GM21447 (cell line): Measurements from ENCODE around the gene LAD1.

ENCODE experiments used
- ATAC-seq: cut with Tn5 transposase; IDR thresholded peaks from one replicate; pipeline ENCODE4 v1.9.1; 2021; ENCODE audit not compliant: unreplicated experiment

The LAD1 gene

GRCh38 chr1:201399018-201399351 lies at the start of gene LAD1:
Gene LAD1, minus strand, starts transcription at chr1:201399324. Its CDS starts 18 bp downstream, at chr1:201399306.
- ATAC-seq: no peak

- ATAC-seq: peak; percentile 75
Measured at GRCh38 chr1:201447903-201448871, 49.1 kb upstream of the LAD1 start.

DNA sequence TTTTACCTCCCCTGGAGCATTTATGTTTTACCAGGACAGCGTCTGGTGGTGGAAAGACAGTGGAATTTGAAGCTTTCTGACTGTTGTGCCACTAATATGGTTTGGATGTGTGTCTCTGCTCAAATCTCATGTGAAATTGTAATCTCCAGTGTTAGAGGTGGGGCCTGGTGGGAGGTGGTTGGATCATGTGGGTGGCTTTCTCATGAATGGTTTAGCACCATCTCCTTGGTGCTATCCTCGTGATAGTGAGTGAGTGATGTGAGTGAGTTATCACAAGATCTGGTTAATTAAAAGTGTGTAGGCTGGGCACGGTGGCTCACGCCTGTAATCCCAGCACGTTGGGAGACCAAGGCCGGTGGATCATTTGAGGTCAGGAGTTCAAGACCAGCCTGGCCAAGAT lies 46.2 kb upstream of the LAD1 start:
- no peak for ATAC-seq

DNA sequence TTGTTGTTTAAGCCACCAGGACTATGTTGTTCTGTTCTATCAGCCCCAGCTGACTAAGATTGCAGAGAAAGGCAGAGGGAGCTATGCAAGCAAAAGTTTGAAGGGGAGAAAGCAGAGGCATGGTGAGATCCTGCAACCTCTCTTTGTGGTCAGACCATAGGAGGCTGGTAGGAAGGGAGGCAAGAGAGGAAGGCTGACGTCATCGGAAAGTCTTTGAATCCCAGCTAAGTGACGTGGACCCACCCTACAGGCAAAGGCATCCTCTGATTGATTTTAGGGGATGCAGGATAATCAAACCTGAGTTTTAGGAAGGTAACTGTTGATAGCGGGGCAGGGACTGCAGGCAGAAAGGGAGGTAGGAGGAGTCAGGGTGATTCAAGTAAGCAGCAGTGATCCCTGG lies 45.7 kb upstream of the LAD1 start:
- no peak for ATAC-seq

GRCh38 chr1:201443747-201444146 lies 44.6 kb upstream of the LAD1 start:
- ATAC-seq: no peak

GRCh38 chr1:201436969-201437368 lies 37.8 kb upstream of the LAD1 start:
- no peak for ATAC-seq

- no peak for ATAC-seq
Measured at GRCh38 chr1:201436393-201436792, 37.3 kb upstream of the LAD1 start.

DNA sequence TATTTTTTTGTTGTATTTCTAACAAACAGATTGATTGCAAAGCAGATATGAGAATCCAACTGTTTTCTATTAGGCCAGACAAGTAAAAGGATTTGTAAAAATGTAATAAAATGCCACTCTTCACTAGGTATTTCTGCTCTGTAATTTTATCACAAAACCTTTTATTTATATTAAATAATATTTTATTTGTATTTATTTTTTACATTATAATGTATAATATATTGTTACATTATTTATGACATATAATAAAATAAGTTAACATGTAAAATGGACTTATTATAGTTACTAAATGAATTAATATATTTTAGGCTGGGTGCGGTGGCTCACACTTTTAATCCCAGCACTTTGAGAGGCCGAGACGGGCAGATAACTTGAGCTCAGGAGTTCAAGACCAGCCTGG lies 35.1 kb upstream of the LAD1 start:
- no peak for ATAC-seq

DNA sequence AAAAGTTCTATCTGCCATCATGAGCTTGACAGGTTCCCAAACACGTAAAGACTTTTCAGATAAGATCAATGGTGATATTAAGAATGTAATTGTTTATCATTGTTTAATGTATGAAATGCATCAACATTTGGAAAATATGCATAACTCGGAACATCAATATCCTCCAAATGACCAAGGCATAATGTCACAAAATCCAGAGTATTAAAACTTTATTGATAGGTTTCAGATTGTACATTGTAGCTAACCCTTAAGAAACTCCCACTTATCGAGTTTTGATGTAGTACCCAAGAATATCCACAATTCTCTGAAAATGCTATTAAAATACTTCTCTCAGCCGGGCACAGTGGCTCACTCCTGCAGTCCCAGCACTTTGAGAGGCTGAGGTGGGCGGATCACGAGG lies 34.5 kb upstream of the LAD1 start:
- no peak for ATAC-seq

DNA sequence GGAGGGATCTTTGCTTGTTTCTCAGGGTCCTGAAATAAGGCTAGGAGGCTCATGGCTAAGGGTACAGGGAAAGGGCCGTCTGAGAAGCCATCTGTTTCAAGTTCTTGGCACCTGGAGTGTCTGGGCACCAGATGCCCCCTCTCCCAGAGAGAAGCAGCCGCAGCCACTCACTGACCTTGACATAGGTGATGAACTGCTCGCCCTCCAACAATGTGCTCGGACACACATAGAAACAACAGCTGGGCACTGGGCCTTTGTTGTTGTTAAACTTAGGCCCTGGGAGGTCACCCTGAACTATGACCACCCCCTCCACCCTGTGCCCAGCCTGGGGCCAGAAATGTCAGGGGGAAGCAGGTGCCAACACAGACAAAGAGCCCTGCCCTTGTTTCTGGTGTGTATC lies 31.7 kb upstream of the LAD1 start:
- no peak for ATAC-seq

DNA sequence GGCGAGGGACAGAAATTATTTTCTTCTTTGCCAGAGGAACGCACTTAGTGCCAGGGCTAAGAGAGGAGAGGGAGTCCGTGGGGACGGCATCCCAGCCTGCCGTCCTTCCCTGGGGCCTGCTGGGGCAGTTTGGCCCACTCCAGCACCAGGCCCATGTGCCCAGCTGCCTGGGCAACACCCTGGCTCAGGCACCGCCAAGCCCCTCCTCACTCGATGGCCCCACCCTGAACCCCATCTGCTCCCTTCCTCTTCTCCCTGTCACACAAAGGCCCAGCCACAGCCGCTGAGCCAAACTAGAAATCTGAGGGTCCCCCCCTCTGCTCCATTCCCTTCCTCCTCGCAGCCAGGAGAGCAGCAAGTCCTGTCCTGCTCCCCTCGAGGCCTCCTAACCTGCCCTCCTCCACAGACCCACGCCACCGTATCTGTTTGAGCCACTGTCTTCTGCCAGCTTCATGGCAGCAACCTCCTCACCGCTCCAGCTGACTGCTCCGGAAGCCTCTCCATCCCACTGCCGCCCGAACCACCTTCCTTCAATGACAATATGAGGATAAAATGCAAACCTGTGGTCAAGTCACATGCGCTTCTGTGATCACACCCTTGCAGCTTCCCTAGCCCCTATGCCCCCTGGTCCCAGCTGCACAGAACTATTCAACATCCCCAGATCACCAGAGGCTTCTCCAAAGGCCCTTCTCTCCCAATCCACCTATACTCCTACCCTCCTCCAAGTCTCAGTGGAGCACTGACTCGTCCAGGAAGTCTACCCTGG lies 30.8 kb upstream of the LAD1 start:
- ATAC-seq: no peak

GRCh38 chr1:201427963-201428362 lies 28.8 kb upstream of the LAD1 start:
- ATAC-seq: no peak

DNA sequence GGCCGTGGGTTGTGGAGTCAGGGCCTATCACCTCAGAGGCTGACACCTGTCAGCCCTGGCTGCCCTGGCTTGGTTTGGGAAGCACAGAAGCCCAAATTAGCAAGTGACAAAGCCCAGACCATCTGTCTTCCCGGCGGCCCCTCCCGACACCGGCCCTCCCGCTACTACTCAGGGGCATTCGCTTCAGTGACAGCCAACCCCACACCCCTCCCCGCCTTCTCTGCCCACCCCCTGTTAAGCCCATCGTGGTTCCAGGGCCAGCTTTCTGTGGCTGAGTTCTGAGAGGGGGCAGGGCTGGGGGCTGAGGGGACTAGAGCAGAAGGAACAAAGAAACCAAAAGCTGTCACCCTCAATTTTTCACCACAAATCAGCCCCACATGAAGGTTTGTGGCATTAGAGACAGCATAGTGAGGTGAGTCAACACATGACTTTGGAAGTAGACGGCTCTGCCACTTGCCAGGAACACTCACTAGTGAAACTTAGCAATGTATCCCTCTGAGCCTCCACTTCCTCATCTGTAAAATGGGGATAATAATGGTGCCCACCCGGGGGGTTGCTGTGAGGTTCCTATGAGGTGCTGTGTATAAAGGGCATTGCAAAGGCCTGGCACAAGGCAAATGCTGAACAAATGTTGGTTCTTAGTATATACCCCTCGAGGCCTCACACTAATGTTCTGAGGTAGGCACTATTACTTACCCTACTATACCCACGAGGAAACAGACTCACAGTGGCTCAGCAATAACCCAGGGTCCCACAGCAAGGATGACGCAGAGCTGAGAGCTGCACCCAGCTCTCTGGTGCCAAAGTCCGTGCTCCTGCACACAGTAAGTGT lies 27.6 kb upstream of the LAD1 start:
- no peak for ATAC-seq

DNA sequence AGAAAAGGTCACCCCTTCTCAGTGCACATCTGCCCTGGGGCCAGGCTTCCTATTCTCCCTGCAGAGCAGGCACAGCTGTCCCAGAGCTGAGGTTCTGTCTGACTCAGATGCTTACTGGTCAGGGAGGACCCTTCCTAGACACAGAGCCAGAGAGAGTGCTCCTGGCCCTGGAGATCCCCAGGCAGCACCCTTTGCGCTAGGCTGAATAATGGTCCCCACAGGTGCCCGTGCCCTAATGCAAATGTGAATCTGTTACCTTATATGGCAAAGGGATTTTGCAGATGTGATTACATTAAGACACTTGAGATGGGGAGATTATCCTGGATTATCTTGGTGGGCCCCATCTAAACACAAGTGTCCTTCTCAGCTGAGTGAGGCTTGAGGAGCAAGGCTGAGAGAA lies 25.0 kb upstream of the LAD1 start:
- ATAC-seq: no peak

GRCh38 chr1:201423655-201424054 lies 24.5 kb upstream of the LAD1 start:
- ATAC-seq: no peak

DNA sequence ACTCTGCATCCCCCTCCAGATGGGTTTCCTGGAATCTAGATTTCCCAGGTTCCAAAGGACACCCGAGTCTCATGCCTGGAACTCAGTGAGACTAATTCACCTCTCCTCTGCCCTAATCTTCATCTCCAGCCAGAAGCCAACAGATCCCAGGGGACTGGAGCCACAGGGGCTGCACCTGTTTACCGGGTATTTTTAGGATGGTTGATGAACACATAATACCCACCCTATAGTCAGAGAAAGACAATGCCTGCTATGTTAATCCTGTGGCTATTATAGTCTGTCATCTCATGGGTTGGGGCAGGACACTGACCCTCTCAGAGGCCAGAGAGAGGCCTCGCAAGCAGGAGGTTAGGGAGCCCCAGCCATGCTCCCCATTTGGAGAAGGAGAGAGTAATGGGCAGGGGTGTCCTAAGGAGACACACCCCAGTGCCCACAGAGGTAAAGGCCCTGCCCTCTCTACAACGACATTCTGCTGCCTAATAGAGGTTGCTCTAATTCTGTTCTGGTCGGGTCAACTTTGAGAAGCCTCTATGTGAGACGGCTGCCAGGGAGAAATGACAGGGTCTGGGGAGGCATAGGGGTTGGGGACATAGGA lies 23.4 kb upstream of the LAD1 start:
- ATAC-seq: no peak

DNA sequence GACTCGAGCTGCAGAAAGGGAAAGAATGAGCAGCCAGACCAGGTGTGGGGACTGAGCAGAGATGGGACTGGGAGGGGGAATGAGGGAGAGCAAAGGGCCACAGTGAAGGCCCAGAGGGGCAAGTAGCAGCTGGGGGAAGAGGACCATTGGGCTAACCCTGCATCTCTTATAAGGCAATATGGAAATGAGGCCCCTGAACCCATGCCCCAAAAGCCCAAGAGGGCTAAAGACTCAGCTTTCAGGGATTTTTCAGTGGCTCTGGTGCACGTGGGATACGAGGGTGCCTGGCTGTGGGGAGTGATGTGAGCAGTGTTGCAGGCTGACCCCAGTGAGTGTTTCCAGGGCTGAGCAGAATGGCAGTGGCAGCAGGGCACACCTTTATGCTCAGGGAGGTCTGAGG lies 22.9 kb upstream of the LAD1 start:
- ATAC-seq: no peak

- no peak for ATAC-seq
Measured at GRCh38 chr1:201421041-201421440, 21.9 kb upstream of the LAD1 start.

GRCh38 chr1:201420608-201421002 lies 21.5 kb upstream of the LAD1 start:
- ATAC-seq: no peak

- no peak for ATAC-seq
Measured at GRCh38 chr1:201419746-201420607, 20.9 kb upstream of the LAD1 start.
